Endothelial cell (in vitro differentiated cells): ENCODE results near the gene STAT3. TPM values are rescaled to one million over a fixed set of nuclear protein-coding genes. Genes with fewer than 3 reads are reported as not detected.

Experiments used
- DNase-seq: peaks from one replicate; pipeline ENCODE4 v3.0.0; 2021; ENCODE audit warnings: low spot score
- H3K27ac Mint-ChIP-seq: one replicate; pipeline ENCODE4 v1.8.0; 2021; ENCODE audit warnings: mixed read lengths, inconsistent platforms; ENCODE audit not compliant: unreplicated experiment
- H3K27me3 Mint-ChIP-seq: one replicate; pipeline ENCODE4 v1.8.0; 2021; ENCODE audit warnings: mild to moderate bottlenecking, moderate library complexity, mixed read lengths, inconsistent platforms; ENCODE audit not compliant: unreplicated experiment
- H3K36me3 Mint-ChIP-seq: one replicate; pipeline ENCODE4 v1.8.0; 2021; ENCODE audit warnings: mild to moderate bottlenecking, low read depth, mixed read lengths, inconsistent platforms; ENCODE audit not compliant: unreplicated experiment
- H3K4me1 Mint-ChIP-seq: one replicate; pipeline ENCODE4 v1.8.0; 2021; ENCODE audit warnings: mild to moderate bottlenecking, mixed read lengths, inconsistent platforms; ENCODE audit not compliant: unreplicated experiment
- H3K4me3 Mint-ChIP-seq: one replicate; pipeline ENCODE4 v1.8.0; 2021; ENCODE audit warnings: mild to moderate bottlenecking, mixed read lengths, inconsistent platforms; ENCODE audit not compliant: unreplicated experiment
- H3K9me3 Mint-ChIP-seq: one replicate; pipeline ENCODE4 v1.8.0; 2021; ENCODE audit warnings: mixed read lengths, inconsistent platforms; ENCODE audit not compliant: unreplicated experiment
- total RNA-seq: library from RNA; stranded (reverse); fragmentation: NEBNext Ultra II Directional; extraction: Animal tissue kit (Norgen Biotek cat#: 25700); gene quantifications from one replicate; pipeline ENCODE4 v1.2.1, GENCODE V29; 2021; ENCODE audit not compliant: unreplicated experiment
- TF ChIP-seq, protein P1 (sequence below): fragments of 200-600 bp; sonication (generic); IDR thresholded peaks from one replicate; pipeline ENCODE4 v1.5.0; 2021; ENCODE audit warnings: antibody characterized with exemption; ENCODE audit not compliant: unreplicated experiment

STAT3 gene
- total RNA-seq, 1 donor from 2014 or later: 160 TPM

DNA sequence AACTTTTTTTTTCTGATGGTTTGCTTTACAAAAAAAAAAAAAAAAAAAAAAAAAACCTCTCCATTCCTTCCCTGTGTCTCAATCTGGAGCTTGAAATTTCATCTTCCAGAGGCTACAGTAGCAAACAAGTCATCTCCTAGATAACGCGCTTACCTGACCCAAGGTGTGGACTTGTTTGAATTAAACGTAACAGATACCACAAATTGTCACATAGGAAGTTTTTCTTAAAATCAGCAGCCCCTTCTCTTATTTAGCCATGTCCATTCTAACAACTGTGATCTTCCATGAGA lies 114.0 kb downstream of the STAT3 start:
- peaks cover 7% of the 10 kb centered on the region for H3K27me3 Mint-ChIP-seq
- H3K36me3 Mint-ChIP-seq: no peaks in the 10 kb centered on the region
- no peaks in the 10 kb centered on the region for H3K9me3 Mint-ChIP-seq
- TF ChIP-seq, protein P1, sequence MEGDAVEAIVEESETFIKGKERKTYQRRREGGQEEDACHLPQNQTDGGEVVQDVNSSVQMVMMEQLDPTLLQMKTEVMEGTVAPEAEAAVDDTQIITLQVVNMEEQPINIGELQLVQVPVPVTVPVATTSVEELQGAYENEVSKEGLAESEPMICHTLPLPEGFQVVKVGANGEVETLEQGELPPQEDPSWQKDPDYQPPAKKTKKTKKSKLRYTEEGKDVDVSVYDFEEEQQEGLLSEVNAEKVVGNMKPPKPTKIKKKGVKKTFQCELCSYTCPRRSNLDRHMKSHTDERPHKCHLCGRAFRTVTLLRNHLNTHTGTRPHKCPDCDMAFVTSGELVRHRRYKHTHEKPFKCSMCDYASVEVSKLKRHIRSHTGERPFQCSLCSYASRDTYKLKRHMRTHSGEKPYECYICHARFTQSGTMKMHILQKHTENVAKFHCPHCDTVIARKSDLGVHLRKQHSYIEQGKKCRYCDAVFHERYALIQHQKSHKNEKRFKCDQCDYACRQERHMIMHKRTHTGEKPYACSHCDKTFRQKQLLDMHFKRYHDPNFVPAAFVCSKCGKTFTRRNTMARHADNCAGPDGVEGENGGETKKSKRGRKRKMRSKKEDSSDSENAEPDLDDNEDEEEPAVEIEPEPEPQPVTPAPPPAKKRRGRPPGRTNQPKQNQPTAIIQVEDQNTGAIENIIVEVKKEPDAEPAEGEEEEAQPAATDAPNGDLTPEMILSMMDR: no peak
- H3K4me1 Mint-ChIP-seq: peaks cover 41% of the 10 kb centered on the region
- no peak for DNase-seq
- H3K4me3 Mint-ChIP-seq: peak overlapping the region; percentile 99
- H3K27ac Mint-ChIP-seq: no peak overlapping the region

DNA sequence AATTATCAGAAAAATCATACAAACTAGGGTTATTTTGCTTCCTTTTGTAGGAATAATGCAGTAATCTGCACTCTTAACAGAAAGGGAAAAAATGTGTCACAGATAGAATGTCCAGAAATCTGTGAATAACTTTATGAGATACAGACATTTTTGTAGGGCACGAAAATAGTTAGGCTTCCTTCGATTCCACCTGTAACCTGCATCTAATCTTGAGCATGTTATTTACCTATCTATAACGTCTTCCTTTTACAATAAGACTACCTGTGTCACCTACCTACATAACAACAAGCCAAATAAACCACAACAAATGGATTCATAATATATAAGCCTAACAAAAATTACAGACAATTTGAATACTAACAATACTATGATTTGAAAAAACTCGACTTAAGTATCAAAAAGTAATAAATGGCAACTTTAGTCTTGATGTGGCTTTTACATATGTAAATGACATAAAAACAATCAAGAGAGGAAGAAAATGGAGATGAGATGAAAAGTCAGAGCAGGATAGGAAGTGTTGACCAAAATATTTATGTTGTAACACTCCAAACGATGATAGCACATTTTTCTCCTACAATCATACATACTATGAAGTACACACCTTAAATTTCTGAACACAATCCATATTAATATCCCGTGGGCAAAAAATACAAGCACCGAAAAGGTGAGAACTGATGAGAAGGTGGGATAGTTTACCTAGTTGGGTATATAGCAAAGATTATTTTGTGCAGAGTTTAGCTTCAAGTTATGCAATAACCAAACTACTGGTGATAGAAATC lies 114.6 kb downstream of the STAT3 start:
- Mint-ChIP-seq H3K4me3 (no peak overlapping the region), H3K36me3 (no peaks in the 10 kb centered on the region), H3K9me3 (no peaks in the 10 kb centered on the region), H3K27ac (no peak overlapping the region), H3K27me3 (peaks cover 7% of the 10 kb centered on the region), H3K4me1 (peaks cover 41% of the 10 kb centered on the region)
- TF ChIP-seq, protein P1: no peak
- DNase-seq: no peak

DNA sequence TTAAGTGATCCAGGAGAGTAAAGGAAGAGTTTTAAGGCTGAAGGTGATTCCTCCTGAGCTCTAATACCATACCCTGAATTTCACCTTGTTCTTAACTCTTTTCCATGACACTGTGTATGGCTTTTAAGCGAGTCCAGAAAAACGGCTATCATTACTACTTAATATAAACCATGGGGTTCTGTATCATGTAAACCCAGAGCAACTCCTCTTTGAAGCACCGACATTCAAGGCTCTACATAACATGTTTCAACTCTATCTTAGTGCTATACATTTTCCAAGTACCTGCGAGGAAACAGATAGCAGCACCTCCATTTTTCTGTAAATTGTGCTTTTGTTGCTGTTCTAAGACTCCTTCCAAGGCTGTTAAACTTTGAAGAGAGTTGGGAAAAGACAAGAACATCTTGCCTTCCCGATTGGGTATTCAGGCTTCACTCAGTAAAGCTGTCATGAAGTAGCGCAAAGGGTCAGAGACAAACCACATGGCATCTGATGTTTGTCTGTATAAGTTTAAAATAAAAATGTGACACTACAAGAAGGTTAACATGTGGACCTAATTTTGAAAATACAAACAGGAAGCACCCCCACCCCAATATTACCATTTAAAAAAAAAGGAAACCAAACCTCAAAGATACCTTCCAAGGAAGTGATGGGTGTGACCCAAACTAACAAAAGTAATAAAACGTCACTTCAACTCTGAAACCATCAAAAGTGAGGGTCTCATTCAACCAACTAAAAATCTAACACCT lies 115.9 kb downstream of the STAT3 start:
- Mint-ChIP-seq H3K36me3 (no peaks in the 10 kb centered on the region), H3K9me3 (no peaks in the 10 kb centered on the region), H3K4me3 (no peak overlapping the region), H3K27me3 (peaks cover 4% of the 10 kb centered on the region), H3K4me1 (peaks cover 36% of the 10 kb centered on the region), H3K27ac (no peak overlapping the region)
- DNase-seq: no peak
- TF ChIP-seq, protein P1: no peak

DNA sequence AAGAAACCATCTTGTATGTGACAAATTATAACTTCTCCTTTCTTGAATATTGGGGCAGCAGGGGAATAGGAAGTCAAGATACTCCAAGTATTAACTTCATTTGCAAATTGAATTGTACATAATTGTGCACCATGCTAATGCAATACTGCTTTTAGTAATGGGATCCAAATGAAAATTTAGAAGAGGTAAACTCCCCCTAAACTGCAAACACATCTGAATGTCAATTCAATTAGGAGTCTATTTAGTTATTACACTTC lies 116.5 kb downstream of the STAT3 start:
- TF ChIP-seq, protein P1: no peak
- Mint-ChIP-seq H3K27me3 (peaks cover 4% of the 10 kb centered on the region), H3K4me3 (no peak overlapping the region), H3K36me3 (no peaks in the 10 kb centered on the region), H3K9me3 (no peaks in the 10 kb centered on the region), H3K4me1 (peaks cover 31% of the 10 kb centered on the region), H3K27ac (no peak overlapping the region)
- no peak for DNase-seq
